HG03066 (cell line): ENCODE measurements around the gene PCDHGC4.

Source experiments
- ATAC-seq: cut with Tn5 transposase; IDR thresholded peaks from one replicate; pipeline ENCODE4 v1.9.1; 2021; ENCODE audit warnings: low read depth; ENCODE audit not compliant: unreplicated experiment

Gene PCDHGC4

DNA sequence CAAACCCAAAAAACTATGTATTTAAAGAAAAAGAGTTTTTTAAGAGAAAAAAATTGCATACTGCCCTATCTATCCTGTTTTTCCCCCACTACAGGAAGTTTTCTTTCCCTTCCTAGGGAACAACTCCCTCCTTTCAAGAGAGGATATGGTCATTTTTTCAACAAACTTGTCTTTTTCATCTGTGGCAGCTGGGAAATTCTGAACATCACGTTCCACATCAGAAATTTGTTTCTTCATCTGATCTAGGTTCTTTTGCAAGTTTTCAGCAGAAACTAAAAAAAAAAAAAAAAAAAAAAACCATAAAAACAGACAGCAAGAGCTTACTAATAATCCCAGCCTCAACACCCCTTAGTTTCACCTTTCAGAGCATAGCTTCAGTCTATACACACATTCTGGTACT is 42.6 kb downstream of the PCDHGC4 start:
- no peak for ATAC-seq

DNA sequence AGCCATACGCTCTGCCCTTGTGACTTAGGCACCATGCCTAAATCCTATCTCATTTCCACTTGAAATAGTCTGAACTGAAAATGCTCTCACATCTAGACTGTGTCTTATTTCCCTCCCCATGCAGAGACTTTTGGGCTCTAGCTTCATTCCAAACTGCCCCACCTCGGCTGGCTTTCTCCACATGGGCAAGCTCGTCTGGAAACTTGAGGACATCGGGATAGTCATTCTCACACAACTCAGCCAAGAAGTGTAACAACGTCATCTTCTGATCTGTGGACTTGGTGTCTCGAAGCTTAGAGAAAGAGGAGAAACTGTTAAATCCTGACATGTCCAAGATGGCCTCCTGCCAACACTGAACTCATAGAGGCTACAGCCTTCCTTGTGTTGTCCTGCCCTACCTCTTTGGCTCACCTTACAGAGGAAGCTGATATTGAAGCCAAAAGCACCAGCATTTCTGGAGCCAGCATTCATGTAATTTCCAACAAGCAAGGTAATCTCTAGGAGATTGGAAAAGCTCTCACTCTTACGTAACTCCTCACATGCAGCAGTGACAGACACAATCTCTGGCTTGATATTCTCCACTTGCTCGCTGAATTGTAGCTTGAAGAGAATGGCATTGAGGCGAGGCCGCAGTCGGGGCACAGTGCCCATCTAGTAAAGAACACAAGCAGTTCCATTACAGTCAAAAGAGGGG is 43.6 kb downstream of the PCDHGC4 start:
- no peak for ATAC-seq

- no peak for ATAC-seq
Measured at GRCh38 chr5:141529002-141529401, 44.2 kb downstream of the PCDHGC4 start.

- peak; percentile 55 for ATAC-seq
Measured at GRCh38 chr5:141529873-141530272, 45.0 kb downstream of the PCDHGC4 start.

DNA sequence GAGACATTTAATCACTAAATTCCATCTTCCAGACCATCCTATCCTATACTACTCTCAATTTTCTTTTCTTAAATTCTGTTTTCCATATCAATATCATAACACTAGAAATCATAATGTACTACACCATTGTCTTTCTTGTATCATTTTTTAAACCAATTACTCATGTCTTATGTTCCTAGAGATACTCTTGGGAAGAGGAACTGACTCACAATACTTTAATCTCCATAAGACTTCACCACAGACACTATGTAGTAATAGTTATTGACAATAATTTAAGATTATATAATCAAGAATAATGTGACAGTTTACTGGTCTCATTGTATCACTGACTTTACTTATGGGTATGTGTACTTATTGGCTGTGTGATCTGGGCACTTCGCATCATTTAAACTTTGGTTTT is 47.9 kb downstream of the PCDHGC4 start:
- no peak for ATAC-seq

DNA sequence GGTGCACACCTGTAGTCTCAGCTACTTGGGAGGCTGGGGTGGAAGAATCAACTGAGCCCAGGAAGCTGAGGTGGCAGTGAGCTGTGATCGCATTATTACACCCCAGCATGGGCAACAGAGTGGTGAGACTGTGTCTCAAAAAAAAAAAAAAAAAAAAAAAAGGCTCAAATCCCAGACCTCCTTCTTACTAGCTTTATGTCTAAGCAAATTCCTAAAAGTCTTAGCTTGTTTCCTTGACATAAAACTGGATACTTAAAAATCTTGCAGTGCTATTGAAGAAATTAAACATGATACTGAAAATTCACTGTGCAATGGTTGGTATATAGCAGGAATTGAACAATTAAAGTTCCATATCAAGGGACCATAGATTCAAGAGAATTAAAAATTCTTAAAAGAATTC is 49.1 kb downstream of the PCDHGC4 start:
- no peak for ATAC-seq

DNA sequence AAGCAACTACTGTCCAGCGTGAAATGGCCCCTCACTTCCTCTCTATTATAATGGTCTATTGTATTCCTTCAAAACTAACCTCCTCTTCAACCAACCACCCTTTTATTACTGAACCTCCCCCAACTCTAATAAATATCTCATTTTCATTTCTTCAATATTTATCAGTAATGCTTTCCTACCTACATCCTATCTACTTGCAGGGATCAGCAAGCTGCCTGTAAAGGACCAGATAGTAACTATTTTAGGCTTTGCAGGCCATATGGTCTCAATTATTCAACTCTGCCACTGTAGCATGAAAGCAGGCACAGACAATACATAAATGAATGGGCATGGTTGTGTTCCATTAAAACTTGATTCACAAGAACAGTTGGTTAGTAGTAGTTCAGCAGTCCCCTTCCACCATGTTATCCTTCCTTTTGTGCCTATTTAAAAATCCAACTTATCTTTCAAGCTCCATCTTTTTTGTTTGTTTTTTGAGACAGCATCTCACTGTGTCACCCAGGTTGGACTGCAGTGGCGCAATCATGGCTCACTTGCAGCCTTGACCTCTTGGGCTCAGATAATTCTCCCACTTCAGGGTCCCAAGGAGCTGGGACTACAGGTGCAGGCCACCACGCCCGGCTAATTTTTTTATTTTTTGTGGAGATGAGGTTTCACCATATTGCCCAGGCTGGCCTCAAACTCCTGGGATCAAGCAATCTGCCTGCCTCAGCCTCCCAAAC is 49.8 kb downstream of the PCDHGC4 start:
- no peak for ATAC-seq
